ENCODE measurements around the gene NCAPH2. TPM values are rescaled to one million over a fixed set of nuclear protein-coding genes. Genes with fewer than 3 reads are reported as not detected.

NCAPH2 gene
- total and polyA plus RNA-seq, 2 of the 8 experiments (the other 6 are each of a cell fraction or from before 2014, with no cell fraction given): 62.2 to 81.6 TPM

DNA sequence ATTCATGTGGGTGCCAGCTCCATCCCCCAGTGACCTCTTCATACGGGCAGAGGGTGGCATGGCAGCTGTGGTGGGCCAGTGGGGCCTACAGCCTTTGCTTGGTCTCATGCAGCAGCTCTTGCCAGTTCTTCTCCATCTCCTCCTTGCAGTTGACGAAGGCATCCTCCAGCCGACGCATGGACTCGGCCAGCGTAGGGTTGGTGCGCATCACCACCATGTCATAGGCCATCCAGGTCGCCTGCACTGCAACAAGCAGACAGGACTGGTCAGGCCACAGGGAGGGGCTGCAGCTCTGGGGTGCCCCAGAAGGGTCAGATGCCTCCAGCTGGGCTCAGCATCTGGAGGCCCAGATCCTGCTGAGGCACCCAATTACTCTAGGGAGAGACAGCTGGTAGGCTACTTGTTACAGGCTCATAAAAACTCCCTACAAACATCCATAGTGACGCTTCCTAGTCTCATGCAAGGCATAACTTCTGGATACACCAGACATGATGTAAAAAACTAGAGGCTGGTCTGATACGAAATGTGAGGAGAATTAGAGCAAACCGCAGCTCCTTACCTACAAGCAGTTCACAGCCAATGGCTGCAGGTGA is 43.2 kb downstream of the NCAPH2 start (continued):
- TF ChIP-seq, protein P1, sequence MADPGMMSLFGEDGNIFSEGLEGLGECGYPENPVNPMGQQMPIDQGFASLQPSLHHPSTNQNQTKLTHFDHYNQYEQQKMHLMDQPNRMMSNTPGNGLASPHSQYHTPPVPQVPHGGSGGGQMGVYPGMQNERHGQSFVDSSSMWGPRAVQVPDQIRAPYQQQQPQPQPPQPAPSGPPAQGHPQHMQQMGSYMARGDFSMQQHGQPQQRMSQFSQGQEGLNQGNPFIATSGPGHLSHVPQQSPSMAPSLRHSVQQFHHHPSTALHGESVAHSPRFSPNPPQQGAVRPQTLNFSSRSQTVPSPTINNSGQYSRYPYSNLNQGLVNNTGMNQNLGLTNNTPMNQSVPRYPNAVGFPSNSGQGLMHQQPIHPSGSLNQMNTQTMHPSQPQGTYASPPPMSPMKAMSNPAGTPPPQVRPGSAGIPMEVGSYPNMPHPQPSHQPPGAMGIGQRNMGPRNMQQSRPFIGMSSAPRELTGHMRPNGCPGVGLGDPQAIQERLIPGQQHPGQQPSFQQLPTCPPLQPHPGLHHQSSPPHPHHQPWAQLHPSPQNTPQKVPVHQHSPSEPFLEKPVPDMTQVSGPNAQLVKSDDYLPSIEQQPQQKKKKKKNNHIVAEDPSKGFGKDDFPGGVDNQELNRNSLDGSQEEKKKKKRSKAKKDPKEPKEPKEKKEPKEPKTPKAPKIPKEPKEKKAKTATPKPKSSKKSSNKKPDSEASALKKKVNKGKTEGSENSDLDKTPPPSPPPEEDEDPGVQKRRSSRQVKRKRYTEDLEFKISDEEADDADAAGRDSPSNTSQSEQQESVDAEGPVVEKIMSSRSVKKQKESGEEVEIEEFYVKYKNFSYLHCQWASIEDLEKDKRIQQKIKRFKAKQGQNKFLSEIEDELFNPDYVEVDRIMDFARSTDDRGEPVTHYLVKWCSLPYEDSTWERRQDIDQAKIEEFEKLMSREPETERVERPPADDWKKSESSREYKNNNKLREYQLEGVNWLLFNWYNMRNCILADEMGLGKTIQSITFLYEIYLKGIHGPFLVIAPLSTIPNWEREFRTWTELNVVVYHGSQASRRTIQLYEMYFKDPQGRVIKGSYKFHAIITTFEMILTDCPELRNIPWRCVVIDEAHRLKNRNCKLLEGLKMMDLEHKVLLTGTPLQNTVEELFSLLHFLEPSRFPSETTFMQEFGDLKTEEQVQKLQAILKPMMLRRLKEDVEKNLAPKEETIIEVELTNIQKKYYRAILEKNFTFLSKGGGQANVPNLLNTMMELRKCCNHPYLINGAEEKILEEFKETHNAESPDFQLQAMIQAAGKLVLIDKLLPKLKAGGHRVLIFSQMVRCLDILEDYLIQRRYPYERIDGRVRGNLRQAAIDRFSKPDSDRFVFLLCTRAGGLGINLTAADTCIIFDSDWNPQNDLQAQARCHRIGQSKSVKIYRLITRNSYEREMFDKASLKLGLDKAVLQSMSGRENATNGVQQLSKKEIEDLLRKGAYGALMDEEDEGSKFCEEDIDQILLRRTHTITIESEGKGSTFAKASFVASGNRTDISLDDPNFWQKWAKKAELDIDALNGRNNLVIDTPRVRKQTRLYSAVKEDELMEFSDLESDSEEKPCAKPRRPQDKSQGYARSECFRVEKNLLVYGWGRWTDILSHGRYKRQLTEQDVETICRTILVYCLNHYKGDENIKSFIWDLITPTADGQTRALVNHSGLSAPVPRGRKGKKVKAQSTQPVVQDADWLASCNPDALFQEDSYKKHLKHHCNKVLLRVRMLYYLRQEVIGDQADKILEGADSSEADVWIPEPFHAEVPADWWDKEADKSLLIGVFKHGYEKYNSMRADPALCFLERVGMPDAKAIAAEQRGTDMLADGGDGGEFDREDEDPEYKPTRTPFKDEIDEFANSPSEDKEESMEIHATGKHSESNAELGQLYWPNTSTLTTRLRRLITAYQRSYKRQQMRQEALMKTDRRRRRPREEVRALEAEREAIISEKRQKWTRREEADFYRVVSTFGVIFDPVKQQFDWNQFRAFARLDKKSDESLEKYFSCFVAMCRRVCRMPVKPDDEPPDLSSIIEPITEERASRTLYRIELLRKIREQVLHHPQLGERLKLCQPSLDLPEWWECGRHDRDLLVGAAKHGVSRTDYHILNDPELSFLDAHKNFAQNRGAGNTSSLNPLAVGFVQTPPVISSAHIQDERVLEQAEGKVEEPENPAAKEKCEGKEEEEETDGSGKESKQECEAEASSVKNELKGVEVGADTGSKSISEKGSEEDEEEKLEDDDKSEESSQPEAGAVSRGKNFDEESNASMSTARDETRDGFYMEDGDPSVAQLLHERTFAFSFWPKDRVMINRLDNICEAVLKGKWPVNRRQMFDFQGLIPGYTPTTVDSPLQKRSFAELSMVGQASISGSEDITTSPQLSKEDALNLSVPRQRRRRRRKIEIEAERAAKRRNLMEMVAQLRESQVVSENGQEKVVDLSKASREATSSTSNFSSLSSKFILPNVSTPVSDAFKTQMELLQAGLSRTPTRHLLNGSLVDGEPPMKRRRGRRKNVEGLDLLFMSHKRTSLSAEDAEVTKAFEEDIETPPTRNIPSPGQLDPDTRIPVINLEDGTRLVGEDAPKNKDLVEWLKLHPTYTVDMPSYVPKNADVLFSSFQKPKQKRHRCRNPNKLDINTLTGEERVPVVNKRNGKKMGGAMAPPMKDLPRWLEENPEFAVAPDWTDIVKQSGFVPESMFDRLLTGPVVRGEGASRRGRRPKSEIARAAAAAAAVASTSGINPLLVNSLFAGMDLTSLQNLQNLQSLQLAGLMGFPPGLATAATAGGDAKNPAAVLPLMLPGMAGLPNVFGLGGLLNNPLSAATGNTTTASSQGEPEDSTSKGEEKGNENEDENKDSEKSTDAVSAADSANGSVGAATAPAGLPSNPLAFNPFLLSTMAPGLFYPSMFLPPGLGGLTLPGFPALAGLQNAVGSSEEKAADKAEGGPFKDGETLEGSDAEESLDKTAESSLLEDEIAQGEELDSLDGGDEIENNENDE (IDR thresholded peaks at IDR 0.05; ENCODE audit: insufficient replicate concordance, low read length): no peak
- TF ChIP-seq MAFK (IDR thresholded peaks at IDR 0.05; ENCODE audit: low read depth, low read length): no peak
- no peak for TF ChIP-seq CBX8 (IDR thresholded peaks at IDR 0.05; ENCODE audit: borderline replicate concordance, low read depth, low read length)
- TF ChIP-seq PHF8 (conservative IDR thresholded peaks at IDR 0.05; ENCODE audit: low read depth, low read length): no peak
- TF ChIP-seq TAF7 (optimal IDR thresholded peaks at IDR 0.05; ENCODE audit: borderline replicate concordance, low read depth, low read length): no peak
- no peak for TF ChIP-seq KDM1A (IDR thresholded peaks at IDR 0.05; ENCODE audit: borderline replicate concordance, low read length)
- TF ChIP-seq JUND (IDR thresholded peaks at IDR 0.05; ENCODE audit: low read length): no peak

All from H1 (cell line).